OCI-LY1 (cell line): ENCODE data around the gene GPR42.

Source experiments
- EZH2 ChIP-seq: fragments of 200-600 bp; sonication (generic), shearing (Covaris generic); IDR thresholded peaks from 2 replicates; pipeline ENCODE4 v1.8.0; 2017; ENCODE audit warnings: borderline replicate concordance, mixed run types, mild to moderate bottlenecking, antibody characterized with exemption, low read length, moderate library complexity, mixed read lengths
- TF ChIP-seq, protein P1 (sequence below): fragments of 200-600 bp; sonication (generic), shearing (Covaris generic); IDR thresholded peaks from 2 replicates; pipeline ENCODE4 v1.5.1; 2017; ENCODE audit warnings: mild to moderate bottlenecking, antibody characterized with exemption, low read length, moderate library complexity, mixed read lengths

GRCh38 chr19:35414442-35414841, 43.6 kb downstream of the GPR42 start:
- TF ChIP-seq EZH2, result no peak
- TF ChIP-seq, protein P1, sequence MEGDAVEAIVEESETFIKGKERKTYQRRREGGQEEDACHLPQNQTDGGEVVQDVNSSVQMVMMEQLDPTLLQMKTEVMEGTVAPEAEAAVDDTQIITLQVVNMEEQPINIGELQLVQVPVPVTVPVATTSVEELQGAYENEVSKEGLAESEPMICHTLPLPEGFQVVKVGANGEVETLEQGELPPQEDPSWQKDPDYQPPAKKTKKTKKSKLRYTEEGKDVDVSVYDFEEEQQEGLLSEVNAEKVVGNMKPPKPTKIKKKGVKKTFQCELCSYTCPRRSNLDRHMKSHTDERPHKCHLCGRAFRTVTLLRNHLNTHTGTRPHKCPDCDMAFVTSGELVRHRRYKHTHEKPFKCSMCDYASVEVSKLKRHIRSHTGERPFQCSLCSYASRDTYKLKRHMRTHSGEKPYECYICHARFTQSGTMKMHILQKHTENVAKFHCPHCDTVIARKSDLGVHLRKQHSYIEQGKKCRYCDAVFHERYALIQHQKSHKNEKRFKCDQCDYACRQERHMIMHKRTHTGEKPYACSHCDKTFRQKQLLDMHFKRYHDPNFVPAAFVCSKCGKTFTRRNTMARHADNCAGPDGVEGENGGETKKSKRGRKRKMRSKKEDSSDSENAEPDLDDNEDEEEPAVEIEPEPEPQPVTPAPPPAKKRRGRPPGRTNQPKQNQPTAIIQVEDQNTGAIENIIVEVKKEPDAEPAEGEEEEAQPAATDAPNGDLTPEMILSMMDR, result no peak
